GM12878 (cell line): ENCODE data around the gene HYDIN. TPM values are rescaled to one million over a fixed set of nuclear protein-coding genes. Genes with fewer than 3 reads are reported as not detected.

Experiments
- ATAC-seq: fragments of 200-7000 bp; cut with Tn5 transposase; 3 replicates; pipeline ENCODE4 v1.9.1; 2020; ENCODE audit warnings: mild to moderate bottlenecking, moderate library complexity
- BruUV-seq: library from RNA; stranded (reverse); fragments of 400-500 nt; replicated peaks from 2 replicates; lab custom pipeline; 2021; lab: Mats Ljungman, UMichigan
- CTCF ChIA-PET: fragments of 300-600 bp; sonication (Branson Sonifier 250); formaldehyde crosslinking; extraction: SDS; loops from one replicate; lab custom pipeline; 2021; ENCODE audit warnings: inconsistent platforms; lab: Yijun Ruan, JAX
- POLR2A ChIA-PET: fragments of 350-600 bp; formaldehyde crosslinking; extraction: SDS; loops from one replicate; lab custom pipeline; 2021; ENCODE audit warnings: inconsistent platforms; lab: Charles Lee
- RAD21 ChIA-PET: fragments of 300-600 bp; sonication (Branson Sonifier 250); formaldehyde crosslinking; loops from one replicate; lab custom pipeline; 2023; ENCODE audit warnings: antibody characterized with exemption; ENCODE audit not compliant: unreplicated experiment; lab: Charles Lee
- SMC1A ChIA-PET: fragments of 300-600 bp; sonication (Branson Sonifier 250); formaldehyde crosslinking; loops from one replicate; lab custom pipeline; 2023; ENCODE audit not compliant: unreplicated experiment, uncharacterized antibody; lab: Charles Lee
- DNase-seq: peaks from one replicate; pipeline ENCODE4 v3.0.0-alpha.2; 2011; ENCODE audit warnings: low read depth, low spot score
- FAIRE-seq: peaks from 3 replicates; lab custom pipeline; 2011; peaks lifted over from hg19 to GRCh38; lab: Jason Lieb, UNC
- H2AFZ ChIP-seq: 2 replicates; pipeline ENCODE4 v1.6.0; 2011; ENCODE audit warnings: low read depth, low read length, control low read depth; ENCODE audit not compliant: control insufficient read depth
- H3K27ac ChIP-seq: 2 replicates; pipeline ENCODE4 v1.5.1; 2011; ENCODE audit warnings: control low read depth; ENCODE audit not compliant: control insufficient read depth, insufficient read depth
- H3K27me3 ChIP-seq, 2 experiments: replicated peaks in 1 of 2; 2 replicates each; pipeline versions ENCODE4 v1.6.0 to v1.6.1; 2011; ENCODE audit warnings: low read length in 1 of 2; ENCODE audit not compliant: control insufficient read depth in 2 of 2, insufficient read depth in 2 of 2
- H3K36me3 ChIP-seq, 2 experiments: 2 replicates each; pipeline ENCODE4 v1.5.1; 2011; ENCODE audit warnings: low read length in 1 of 2; ENCODE audit not compliant: control insufficient read depth in 2 of 2, insufficient read depth in 2 of 2
- H3K4me1 ChIP-seq: 2 replicates; pipeline ENCODE4 v1.6.1; 2011; ENCODE audit warnings: mild to moderate bottlenecking, low read length, moderate library complexity, mixed read lengths; ENCODE audit not compliant: control insufficient read depth, insufficient read depth
- H3K4me2 ChIP-seq: 2 replicates; pipeline ENCODE4 v1.6.0; 2011; ENCODE audit warnings: control low read depth; ENCODE audit not compliant: control insufficient read depth, insufficient read depth
- H3K4me3 ChIP-seq: fragments of 200-600 bp; sonication (generic); 2 replicates; pipeline ENCODE4 v1.5.1; 2016
- H3K79me2 ChIP-seq: 2 replicates; pipeline ENCODE4 v1.6.0; 2011; ENCODE audit warnings: low read length; ENCODE audit not compliant: control insufficient read depth, insufficient read depth
- H3K9ac ChIP-seq: 2 replicates; pipeline ENCODE4 v1.8.0; 2011; ENCODE audit warnings: low read length, control low read depth, mixed read lengths; ENCODE audit not compliant: control insufficient read depth, insufficient read depth
- H3K9me3 ChIP-seq: replicated peaks from 3 replicates; pipeline ENCODE4 v1.5.1; 2011; ENCODE audit warnings: mild to moderate bottlenecking, low read length; ENCODE audit not compliant: control insufficient read depth, insufficient read depth
- H4K20me1 ChIP-seq: 2 replicates; pipeline ENCODE4 v1.6.0; 2011; ENCODE audit not compliant: control insufficient read depth, insufficient read depth
- KAT2A ChIP-seq: conservative IDR thresholded peaks from 2 replicates; pipeline ENCODE4 v1.6.1; 2011; ENCODE audit warnings: low read depth, low read length; ENCODE audit not compliant: control insufficient read depth
- PAX5 ChIP-seq: IDR thresholded peaks from 2 replicates; pipeline ENCODE4 v1.6.1; 2011; ENCODE audit warnings: low read depth, low read length, borderline replicate concordance
- SMC3 ChIP-seq: IDR thresholded peaks from 2 replicates; pipeline ENCODE4 v1.6.1; 2011; ENCODE audit warnings: low read length, improper control_type of control experiment, borderline replicate concordance
- WRNIP1 ChIP-seq: IDR thresholded peaks from 2 replicates; pipeline ENCODE4 v1.6.1; 2011; ENCODE audit warnings: low read depth, low read length, improper control_type of control experiment, borderline replicate concordance
- WGBS: methylation state at CpG from one replicate; pipeline ENCODE4 v1.1.6; 2016; ENCODE audit warnings: low lambda C conversion rate; ENCODE audit not compliant: insufficient replicate concordance, insufficient coverage; ENCODE audit errors: missing lambda C conversion rate; 5-methylcytosine and 5-hydroxymethylcytosine counted together
- in situ Hi-C: fragments of 300-500 bp; cut with MboI; formaldehyde crosslinking; loops from 9 replicates; pipeline ENCODE4 v1.14.3; 2018; ENCODE audit warnings: mixed read lengths
- intact Hi-C: fragments of 100-400 bp; cut with micrococcal nuclease; formaldehyde crosslinking; loops from one replicate; pipeline ENCODE4 v1.14.2; 2022; ENCODE audit not compliant: unreplicated experiment
- polyA plus RNA-seq, 11 experiments: library from polyadenylated mRNA; depleted of rRNA in 4 of 11; unstranded in 6 of 11; stranded (reverse) in 5 of 11; fragments of >200 nt; fragmentation: Nextera tagmentation in 4 of 11; fragmentation: Illumina TruSeq in 1 of 11; extraction: Ambion mirVana in 4 of 11; extraction: Trizol in 1 of 11; gene quantifications; 1 replicate in 1 of 11; 2 replicates in 10 of 11; pipeline versions ENCODE4 v1.2.1 to v1.2.3, GENCODE V29; 2011 to 2016; ENCODE audit warnings: inconsistent platforms in 2 of 11, missing spikeins in 2 of 11, low read depth in 1 of 11
- total RNA-seq, 4 experiments: library from RNA; depleted of rRNA in 3 of 4; stranded (reverse); fragments of >200 nt in 3 of 4; fragmentation: Illumina TruSeq in 1 of 4; extraction: Trizol in 1 of 4; gene quantifications; 2 replicates each; pipeline versions ENCODE4 v1.2.1 to v1.2.3, GENCODE V29; 2013 to 2021
- TF ChIP-seq, protein P1 (sequence below): IDR thresholded peaks from 2 replicates; pipeline ENCODE4 v1.6.1; 2012; ENCODE audit warnings: improper control_type of control experiment, low read depth, low read length; ENCODE audit not compliant: insufficient replicate concordance

Gene HYDIN
- total and polyA plus RNA-seq, 10 of the 15 experiments (the other 5 are each of a cell fraction or from before 2014, with no cell fraction given): 0.01 to 0.30 (median 0.10) TPM; not detected in 7

DNA sequence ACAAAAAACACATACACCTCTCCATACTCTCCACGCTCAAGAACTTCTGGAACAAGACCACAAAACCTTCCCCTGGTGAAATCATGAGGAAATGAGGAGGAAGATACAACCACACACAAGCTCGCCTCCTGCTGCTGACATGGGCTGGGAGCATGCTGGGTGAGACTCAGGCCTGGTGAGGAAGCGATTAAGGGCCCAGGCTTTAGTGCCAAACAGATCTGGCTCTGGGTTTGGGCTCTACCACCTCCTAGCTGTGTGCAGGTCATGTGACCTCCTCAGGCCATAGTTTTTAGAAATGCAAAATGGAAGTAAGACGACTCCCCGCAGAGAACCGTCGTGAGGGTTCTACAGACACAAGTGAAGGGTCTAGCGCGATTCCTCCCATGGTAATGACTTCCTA, 470.9 kb downstream of the HYDIN start:
- H3K4me3 ChIP-seq: no peak overlapping the region
- ChIA-PET POLR2A (no interaction called here), CTCF (no interaction called here), RAD21 (no interaction called here), SMC1A (no interaction called here)
- intact Hi-C loops: no loop called here
- 99% methylated on average over 9 of the region's 9 CpGs for WGBS
- H3K4me2 ChIP-seq: no peak overlapping the region
- H3K4me1 ChIP-seq: no peaks in the 10 kb centered on the region
- TF ChIP-seq KAT2A (no peak), PAX5 (no peak), WRNIP1 (no peak), SMC3 (no peak)
- TF ChIP-seq, protein P1, sequence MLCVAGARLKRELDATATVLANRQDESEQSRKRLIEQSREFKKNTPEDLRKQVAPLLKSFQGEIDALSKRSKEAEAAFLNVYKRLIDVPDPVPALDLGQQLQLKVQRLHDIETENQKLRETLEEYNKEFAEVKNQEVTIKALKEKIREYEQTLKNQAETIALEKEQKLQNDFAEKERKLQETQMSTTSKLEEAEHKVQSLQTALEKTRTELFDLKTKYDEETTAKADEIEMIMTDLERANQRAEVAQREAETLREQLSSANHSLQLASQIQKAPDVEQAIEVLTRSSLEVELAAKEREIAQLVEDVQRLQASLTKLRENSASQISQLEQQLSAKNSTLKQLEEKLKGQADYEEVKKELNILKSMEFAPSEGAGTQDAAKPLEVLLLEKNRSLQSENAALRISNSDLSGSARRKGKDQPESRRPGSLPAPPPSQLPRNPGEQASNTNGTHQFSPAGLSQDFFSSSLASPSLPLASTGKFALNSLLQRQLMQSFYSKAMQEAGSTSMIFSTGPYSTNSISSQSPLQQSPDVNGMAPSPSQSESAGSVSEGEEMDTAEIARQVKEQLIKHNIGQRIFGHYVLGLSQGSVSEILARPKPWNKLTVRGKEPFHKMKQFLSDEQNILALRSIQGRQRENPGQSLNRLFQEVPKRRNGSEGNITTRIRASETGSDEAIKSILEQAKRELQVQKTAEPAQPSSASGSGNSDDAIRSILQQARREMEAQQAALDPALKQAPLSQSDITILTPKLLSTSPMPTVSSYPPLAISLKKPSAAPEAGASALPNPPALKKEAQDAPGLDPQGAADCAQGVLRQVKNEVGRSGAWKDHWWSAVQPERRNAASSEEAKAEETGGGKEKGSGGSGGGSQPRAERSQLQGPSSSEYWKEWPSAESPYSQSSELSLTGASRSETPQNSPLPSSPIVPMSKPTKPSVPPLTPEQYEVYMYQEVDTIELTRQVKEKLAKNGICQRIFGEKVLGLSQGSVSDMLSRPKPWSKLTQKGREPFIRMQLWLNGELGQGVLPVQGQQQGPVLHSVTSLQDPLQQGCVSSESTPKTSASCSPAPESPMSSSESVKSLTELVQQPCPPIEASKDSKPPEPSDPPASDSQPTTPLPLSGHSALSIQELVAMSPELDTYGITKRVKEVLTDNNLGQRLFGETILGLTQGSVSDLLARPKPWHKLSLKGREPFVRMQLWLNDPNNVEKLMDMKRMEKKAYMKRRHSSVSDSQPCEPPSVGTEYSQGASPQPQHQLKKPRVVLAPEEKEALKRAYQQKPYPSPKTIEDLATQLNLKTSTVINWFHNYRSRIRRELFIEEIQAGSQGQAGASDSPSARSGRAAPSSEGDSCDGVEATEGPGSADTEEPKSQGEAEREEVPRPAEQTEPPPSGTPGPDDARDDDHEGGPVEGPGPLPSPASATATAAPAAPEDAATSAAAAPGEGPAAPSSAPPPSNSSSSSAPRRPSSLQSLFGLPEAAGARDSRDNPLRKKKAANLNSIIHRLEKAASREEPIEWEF: no peak
- no peak overlapping the region for H3K9ac ChIP-seq
- H3K9me3 ChIP-seq: no peaks in the 10 kb centered on the region
- peaks cover 3 to 10% of the 10 kb centered on the region in 2 experiments; a peak in 3 of 4 replicates for H3K36me3 ChIP-seq
- no peak overlapping the region for H3K27ac ChIP-seq
- no peak for DNase-seq
- in situ Hi-C loops: no loop called here
- H2AFZ ChIP-seq: no peak overlapping the region
- ATAC-seq: no peak
- FAIRE-seq: no peak
- H4K20me1 ChIP-seq: no peaks in the 10 kb centered on the region
- BruUV-seq: no TSS peak
- no peaks in the 10 kb centered on the region for H3K79me2 ChIP-seq
- H3K27me3 ChIP-seq: no peaks in the 10 kb centered on the region
